Right lobe of liver (tissue), 4 donors: ENCODE data around the gene SUCLG2.

ENCODE experiments used
- POLR2A ChIP-seq: fragments of 450-650 bp; IDR thresholded peaks from one replicate; pipeline ENCODE4 v1.6.1; 2017; ENCODE audit warnings: antibody characterized with exemption, mild to moderate bottlenecking
- TF ChIP-seq, protein P1 (sequence below), 4 donors: fragments of 200-600 bp in 3 of 4; fragments of 450-650 bp in 1 of 4; IDR thresholded peaks; one replicate each; pipeline versions ENCODE4 v1.5.1 to v1.8.0; 2016 to 2022; ENCODE audit warnings: antibody characterized with exemption in 4 of 4, mild to moderate bottlenecking in 2 of 4
- donor health status: DM: no; HTN: no; CAD: no.
- donor health status: DM: no; HTN: no; CAD: no.
- donor health status: DM: no; HTN: yes; CAD: no.

DNA sequence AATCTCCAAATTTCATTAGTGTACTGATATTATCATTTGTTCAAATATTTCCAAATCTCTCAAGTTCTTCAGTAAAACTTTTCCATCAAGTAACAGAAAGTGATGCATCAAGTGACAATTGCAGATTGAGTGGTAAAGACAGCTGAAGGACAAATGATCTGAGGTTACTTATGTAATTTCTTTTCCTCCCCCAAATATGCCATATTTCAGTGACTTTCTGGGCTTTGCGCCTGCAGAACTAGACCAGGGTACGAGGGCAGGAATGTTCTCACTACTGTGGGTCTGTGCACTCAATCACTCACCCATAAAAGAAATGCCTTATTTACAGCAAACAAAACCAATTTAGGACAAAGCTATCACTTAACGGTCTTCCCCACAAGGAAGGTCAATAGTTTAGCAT is 4.7 kb downstream of the SUCLG2 start:
- TF ChIP-seq, protein P1, sequence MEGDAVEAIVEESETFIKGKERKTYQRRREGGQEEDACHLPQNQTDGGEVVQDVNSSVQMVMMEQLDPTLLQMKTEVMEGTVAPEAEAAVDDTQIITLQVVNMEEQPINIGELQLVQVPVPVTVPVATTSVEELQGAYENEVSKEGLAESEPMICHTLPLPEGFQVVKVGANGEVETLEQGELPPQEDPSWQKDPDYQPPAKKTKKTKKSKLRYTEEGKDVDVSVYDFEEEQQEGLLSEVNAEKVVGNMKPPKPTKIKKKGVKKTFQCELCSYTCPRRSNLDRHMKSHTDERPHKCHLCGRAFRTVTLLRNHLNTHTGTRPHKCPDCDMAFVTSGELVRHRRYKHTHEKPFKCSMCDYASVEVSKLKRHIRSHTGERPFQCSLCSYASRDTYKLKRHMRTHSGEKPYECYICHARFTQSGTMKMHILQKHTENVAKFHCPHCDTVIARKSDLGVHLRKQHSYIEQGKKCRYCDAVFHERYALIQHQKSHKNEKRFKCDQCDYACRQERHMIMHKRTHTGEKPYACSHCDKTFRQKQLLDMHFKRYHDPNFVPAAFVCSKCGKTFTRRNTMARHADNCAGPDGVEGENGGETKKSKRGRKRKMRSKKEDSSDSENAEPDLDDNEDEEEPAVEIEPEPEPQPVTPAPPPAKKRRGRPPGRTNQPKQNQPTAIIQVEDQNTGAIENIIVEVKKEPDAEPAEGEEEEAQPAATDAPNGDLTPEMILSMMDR (IDR thresholded peaks at IDR 0.05), result no peak
- TF ChIP-seq POLR2A, result no peak
